Measurements from ENCODE around the gene GRIP1.

- TF ChIP-seq, protein P1, sequence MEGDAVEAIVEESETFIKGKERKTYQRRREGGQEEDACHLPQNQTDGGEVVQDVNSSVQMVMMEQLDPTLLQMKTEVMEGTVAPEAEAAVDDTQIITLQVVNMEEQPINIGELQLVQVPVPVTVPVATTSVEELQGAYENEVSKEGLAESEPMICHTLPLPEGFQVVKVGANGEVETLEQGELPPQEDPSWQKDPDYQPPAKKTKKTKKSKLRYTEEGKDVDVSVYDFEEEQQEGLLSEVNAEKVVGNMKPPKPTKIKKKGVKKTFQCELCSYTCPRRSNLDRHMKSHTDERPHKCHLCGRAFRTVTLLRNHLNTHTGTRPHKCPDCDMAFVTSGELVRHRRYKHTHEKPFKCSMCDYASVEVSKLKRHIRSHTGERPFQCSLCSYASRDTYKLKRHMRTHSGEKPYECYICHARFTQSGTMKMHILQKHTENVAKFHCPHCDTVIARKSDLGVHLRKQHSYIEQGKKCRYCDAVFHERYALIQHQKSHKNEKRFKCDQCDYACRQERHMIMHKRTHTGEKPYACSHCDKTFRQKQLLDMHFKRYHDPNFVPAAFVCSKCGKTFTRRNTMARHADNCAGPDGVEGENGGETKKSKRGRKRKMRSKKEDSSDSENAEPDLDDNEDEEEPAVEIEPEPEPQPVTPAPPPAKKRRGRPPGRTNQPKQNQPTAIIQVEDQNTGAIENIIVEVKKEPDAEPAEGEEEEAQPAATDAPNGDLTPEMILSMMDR (conservative IDR thresholded peaks at IDR 0.05 in 1 of 2, IDR thresholded peaks at IDR 0.05 in 1 of 2; ENCODE audit: low read depth in 1 of 2, low read length in 2 of 2), result no peak
- TF ChIP-seq EZH2 (IDR thresholded peaks at IDR 0.05; ENCODE audit: low read length, missing control alignments), result no peak
These were observed 16.7 kb downstream of the GRIP1 start for GRCh38 chr12:66662179-66662578.
